ENCODE data around the gene RXRA. TPM values are rescaled to one million over a fixed set of nuclear protein-coding genes. Genes with fewer than 3 reads are reported as not detected.

The RXRA gene
- total RNA-seq, 1 experiment from 2014 or later = 29.9 TPM

GRCh38 chr9:134320868-134321471, 5.3 kb upstream of the RXRA start:
- H2AFZ ChIP-seq (ENCODE audit: low read length) = no peak overlapping the region
- Mint-ChIP-seq H3K27me3 (ENCODE audit: low read depth) (peaks cover 7% of the 10 kb centered on the region), H3K36me3 (ENCODE audit: insufficient read depth in 1 of 3, low read depth in 3 of 3) (no peaks in the 10 kb centered on the region), H3K4me3 (peak overlapping the region in 1 of 2 experiments; percentile 50; a peak in 2 of 5 replicates), H3K4me1 (peaks cover 27 to 45% of the 10 kb centered on the region in 2 experiments), H3K9me3 (no peaks in the 10 kb centered on the region), H3K27ac (peak overlapping the region in 1 of 3 experiments; percentile 55; a peak in 1 of 7 replicates)
- no peaks in the 10 kb centered on the region for H3K4me1 ChIP-seq (ENCODE audit: insufficient read depth, low read length)
- H3K14ac ChIP-seq (ENCODE audit: insufficient read depth, low read length) = no peak overlapping the region
- no CpG with 5 or more reads among the region's 22 CpGs for WGBS (ENCODE audit: extremely low coverage, insufficient read length, low lambda C conversion rate)
- no peak overlapping the region for H3K56ac ChIP-seq (ENCODE audit: insufficient read length, low read depth, low read length)
- no peak overlapping the region for H2BK12ac ChIP-seq (ENCODE audit: insufficient read length, low read depth, low read length)
- H3T11ph ChIP-seq (ENCODE audit: low read length) = no peak overlapping the region
- no peak overlapping the region for H4K5ac ChIP-seq (ENCODE audit: insufficient read length, low read depth, low read length)
- TF ChIP-seq, protein P1, sequence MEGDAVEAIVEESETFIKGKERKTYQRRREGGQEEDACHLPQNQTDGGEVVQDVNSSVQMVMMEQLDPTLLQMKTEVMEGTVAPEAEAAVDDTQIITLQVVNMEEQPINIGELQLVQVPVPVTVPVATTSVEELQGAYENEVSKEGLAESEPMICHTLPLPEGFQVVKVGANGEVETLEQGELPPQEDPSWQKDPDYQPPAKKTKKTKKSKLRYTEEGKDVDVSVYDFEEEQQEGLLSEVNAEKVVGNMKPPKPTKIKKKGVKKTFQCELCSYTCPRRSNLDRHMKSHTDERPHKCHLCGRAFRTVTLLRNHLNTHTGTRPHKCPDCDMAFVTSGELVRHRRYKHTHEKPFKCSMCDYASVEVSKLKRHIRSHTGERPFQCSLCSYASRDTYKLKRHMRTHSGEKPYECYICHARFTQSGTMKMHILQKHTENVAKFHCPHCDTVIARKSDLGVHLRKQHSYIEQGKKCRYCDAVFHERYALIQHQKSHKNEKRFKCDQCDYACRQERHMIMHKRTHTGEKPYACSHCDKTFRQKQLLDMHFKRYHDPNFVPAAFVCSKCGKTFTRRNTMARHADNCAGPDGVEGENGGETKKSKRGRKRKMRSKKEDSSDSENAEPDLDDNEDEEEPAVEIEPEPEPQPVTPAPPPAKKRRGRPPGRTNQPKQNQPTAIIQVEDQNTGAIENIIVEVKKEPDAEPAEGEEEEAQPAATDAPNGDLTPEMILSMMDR (conservative IDR thresholded peaks at IDR 0.05) = no peak
- no peak overlapping the region for H2BK120ac ChIP-seq (ENCODE audit: low read depth, low read length, poor library complexity, severe bottlenecking)
- H3K23me2 ChIP-seq (ENCODE audit: insufficient read length, low read depth, low read length, poor library complexity, severe bottlenecking) = peaks cover 7% of the 10 kb centered on the region
- DNase-seq = no peak
- no peak overlapping the region for H3K18ac ChIP-seq (ENCODE audit: insufficient read length, low read depth, low read length)
- H3K23ac ChIP-seq (ENCODE audit: insufficient read length, low read depth, low read length) = no peak overlapping the region
- no peak overlapping the region for H2AK5ac ChIP-seq (ENCODE audit: insufficient read length, low read length)
- H3K27ac ChIP-seq (ENCODE audit: insufficient read length, low read depth, low read length) = no peak overlapping the region
- H3K9ac ChIP-seq (ENCODE audit: extremely low read depth, insufficient read length, low read length) = no peak overlapping the region
- H3K4me2 ChIP-seq (ENCODE audit: insufficient read depth, insufficient read length, low read length) = no peak overlapping the region
- H3K79me1 ChIP-seq (ENCODE audit: insufficient read depth, low read depth, low read length, poor library complexity, severe bottlenecking) = no peaks in the 10 kb centered on the region
- H2BK15ac ChIP-seq (ENCODE audit: low read depth, low read length) = no peak overlapping the region
- no peak overlapping the region for H2BK5ac ChIP-seq (ENCODE audit: insufficient read length, low read length)
- H3K27me3 ChIP-seq (ENCODE audit: insufficient read depth, low read length) = no peaks in the 10 kb centered on the region
- no peak overlapping the region for H3K4ac ChIP-seq (ENCODE audit: low read depth, low read length)
- H4K91ac ChIP-seq (ENCODE audit: insufficient read length, low read depth, low read length) = no peak overlapping the region
- no peak overlapping the region for H4K8ac ChIP-seq (replicated peaks; ENCODE audit: insufficient read length, low read depth, low read length)
- H2BK20ac ChIP-seq (ENCODE audit: low read depth, low read length, poor library complexity, severe bottlenecking) = no peak overlapping the region
- H3K9me3 ChIP-seq (ENCODE audit: control insufficient read depth, low read depth, low read length) = no peaks in the 10 kb centered on the region
- H4K20me1 ChIP-seq (ENCODE audit: control insufficient read depth, insufficient read depth, insufficient read length) = no peaks in the 10 kb centered on the region
- no peaks in the 10 kb centered on the region for H3K79me2 ChIP-seq (ENCODE audit: insufficient read depth, low read length)
